Liver (tissue), 9 donors: ENCODE results near the gene TRPM6. TPM values are rescaled to one million over a fixed set of nuclear protein-coding genes. Genes with fewer than 3 reads are reported as not detected.

Experiments
- DNase-seq: peaks from one replicate; pipeline ENCODE4 v3.0.0-alpha.2; 2017; ENCODE audit warnings: low spot score
- H3K27ac ChIP-seq, 2 donors: one replicate each; pipeline ENCODE4 v1.7.0; 2013; ENCODE audit warnings: inconsistent platforms in 2 of 2, low read length in 2 of 2, control low read depth in 1 of 2, low read depth in 1 of 2, mild to moderate bottlenecking in 1 of 2
- H3K27me3 ChIP-seq, 4 donors: one replicate each; pipeline versions ENCODE4 v1.6.1 to v1.7.0; 2013; ENCODE audit warnings: low read length in 3 of 4, inconsistent platforms in 1 of 4, mild to moderate bottlenecking in 1 of 4, moderate library complexity in 1 of 4; ENCODE audit not compliant: control insufficient read depth in 4 of 4, insufficient read depth in 4 of 4
- H3K36me3 ChIP-seq, 4 donors: one replicate each; pipeline versions ENCODE4 v1.6.1 to v1.7.0; 2013; ENCODE audit warnings: low read length in 3 of 4, mild to moderate bottlenecking in 3 of 4, low read depth in 1 of 4, moderate library complexity in 1 of 4; ENCODE audit not compliant: control insufficient read depth in 4 of 4, insufficient read depth in 3 of 4
- H3K4me1 ChIP-seq, 4 donors: one replicate each; pipeline versions ENCODE4 v1.6.1 to v1.7.0; 2013; ENCODE audit warnings: low read length in 3 of 4, mild to moderate bottlenecking in 3 of 4, moderate library complexity in 1 of 4; ENCODE audit not compliant: control insufficient read depth in 4 of 4, insufficient read depth in 4 of 4
- H3K4me3 ChIP-seq, 3 donors: one replicate each; pipeline versions ENCODE4 v1.6.1 to v1.7.0; 2013; ENCODE audit warnings: low read length in 3 of 3, control low read depth in 1 of 3, low read depth in 1 of 3, mild to moderate bottlenecking in 1 of 3
- H3K9ac ChIP-seq, 2 donors: one replicate each; pipeline ENCODE4 v1.7.0; 2013; ENCODE audit warnings: low read length in 2 of 2, mild to moderate bottlenecking in 2 of 2, moderate library complexity in 2 of 2, control low read depth in 1 of 2, low read depth in 1 of 2
- H3K9me3 ChIP-seq, 4 donors: one replicate each; pipeline versions ENCODE4 v1.6.1 to v1.7.0; 2013; ENCODE audit warnings: low read length in 3 of 4; ENCODE audit not compliant: control insufficient read depth in 4 of 4
- ATF3 ChIP-seq: IDR thresholded peaks from 2 replicates; pipeline ENCODE4 v1.6.1; 2016; ENCODE audit warnings: antibody characterized with exemption
- EGR1 ChIP-seq, 2 donors: IDR thresholded peaks; 2 replicates each; pipeline ENCODE4 v1.6.1; 2016 to 2018; ENCODE audit warnings: antibody characterized with exemption in 2 of 2, low read depth in 2 of 2
- FOXA1 ChIP-seq: IDR thresholded peaks from 2 replicates; pipeline ENCODE4 v1.6.1; 2016; ENCODE audit warnings: antibody characterized with exemption
- FOXA2 ChIP-seq: IDR thresholded peaks from 2 replicates; pipeline ENCODE4 v1.6.1; 2016; ENCODE audit warnings: antibody characterized with exemption
- GABPA ChIP-seq, 2 donors: IDR thresholded peaks in 1 of 2; conservative IDR thresholded peaks in 1 of 2; 2 replicates each; pipeline ENCODE4 v1.6.1; 2016; ENCODE audit warnings: antibody characterized with exemption in 2 of 2, mild to moderate bottlenecking in 1 of 2, moderate library complexity in 1 of 2
- HNF4A ChIP-seq, 2 donors: conservative IDR thresholded peaks; 2 replicates each; pipeline ENCODE4 v1.6.1; 2016; ENCODE audit warnings: antibody characterized with exemption in 2 of 2, mild to moderate bottlenecking in 2 of 2
- SP1 ChIP-seq: IDR thresholded peaks from 2 replicates; pipeline ENCODE4 v1.6.1; 2018; ENCODE audit warnings: antibody characterized with exemption, mild to moderate bottlenecking
- TAF1 ChIP-seq: conservative IDR thresholded peaks from 2 replicates; pipeline ENCODE4 v1.6.1; 2016; ENCODE audit warnings: antibody characterized with exemption, mild to moderate bottlenecking
- YY1 ChIP-seq: IDR thresholded peaks from 2 replicates; pipeline ENCODE4 v1.6.1; 2016; ENCODE audit warnings: antibody characterized with exemption, mild to moderate bottlenecking
- WGBS: extraction: QIAGEN DNeasy Blood & Tissue Kit; methylation state at CpG from one replicate; pipeline ENCODE4 v1.1.7; 2013; 5-methylcytosine and 5-hydroxymethylcytosine counted together
- polyA plus RNA-seq, 2 donors: library from polyadenylated mRNA; stranded (reverse) in 1 of 2; unstranded in 1 of 2; fragments of 200-250 nt in 1 of 2; fragments of >200 nt in 1 of 2; fragmentation: Nextera tagmentation in 1 of 2; extraction: Ambion mirVana in 1 of 2; gene quantifications; one replicate each; pipeline versions ENCODE4 v1.2.1 to v1.2.3, GENCODE V29; 2013 to 2015
- total RNA-seq, 2 donors: library from RNA; depleted of rRNA; stranded (reverse); fragments of >200 nt; gene quantifications; one replicate each; pipeline ENCODE4 v1.2.3, GENCODE V29; 2014
- TF ChIP-seq, protein P1 (sequence below): fragments of 150-350 bp; IDR thresholded peaks from 2 replicates; pipeline ENCODE4 v1.5.1; 2017; ENCODE audit warnings: improper control_type of control experiment, low read depth, low read length; ENCODE audit not compliant: missing input control
- TF ChIP-seq, protein P2 (sequence below): IDR thresholded peaks from 2 replicates; pipeline ENCODE4 v1.6.1; 2016; ENCODE audit warnings: antibody characterized with exemption, mild to moderate bottlenecking
- donor health status: healthy.
- donor health status: healthy.
- donor health status: healthy.
- donor health status: healthy.
- donor health status: healthy.

TRPM6 gene
- total and polyA plus RNA-seq, 4 donors = 0.05 to 0.67 (median 0.10) TPM

- TF ChIP-seq ATF3 = no peak
- TF ChIP-seq HNF4A (conservative IDR thresholded peaks at IDR 0.05) = no peak
- TF ChIP-seq SP1 = no peak
- TF ChIP-seq, protein P1, sequence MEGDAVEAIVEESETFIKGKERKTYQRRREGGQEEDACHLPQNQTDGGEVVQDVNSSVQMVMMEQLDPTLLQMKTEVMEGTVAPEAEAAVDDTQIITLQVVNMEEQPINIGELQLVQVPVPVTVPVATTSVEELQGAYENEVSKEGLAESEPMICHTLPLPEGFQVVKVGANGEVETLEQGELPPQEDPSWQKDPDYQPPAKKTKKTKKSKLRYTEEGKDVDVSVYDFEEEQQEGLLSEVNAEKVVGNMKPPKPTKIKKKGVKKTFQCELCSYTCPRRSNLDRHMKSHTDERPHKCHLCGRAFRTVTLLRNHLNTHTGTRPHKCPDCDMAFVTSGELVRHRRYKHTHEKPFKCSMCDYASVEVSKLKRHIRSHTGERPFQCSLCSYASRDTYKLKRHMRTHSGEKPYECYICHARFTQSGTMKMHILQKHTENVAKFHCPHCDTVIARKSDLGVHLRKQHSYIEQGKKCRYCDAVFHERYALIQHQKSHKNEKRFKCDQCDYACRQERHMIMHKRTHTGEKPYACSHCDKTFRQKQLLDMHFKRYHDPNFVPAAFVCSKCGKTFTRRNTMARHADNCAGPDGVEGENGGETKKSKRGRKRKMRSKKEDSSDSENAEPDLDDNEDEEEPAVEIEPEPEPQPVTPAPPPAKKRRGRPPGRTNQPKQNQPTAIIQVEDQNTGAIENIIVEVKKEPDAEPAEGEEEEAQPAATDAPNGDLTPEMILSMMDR = no peak
- no peak for TF ChIP-seq EGR1 (IDR thresholded peaks at IDR 0.05; ENCODE audit: low read depth in 2 of 2)
- TF ChIP-seq GABPA (IDR thresholded peaks at IDR 0.05 in 1 of 2, conservative IDR thresholded peaks at IDR 0.05 in 1 of 2) = no peak
- no peak for TF ChIP-seq YY1
- TF ChIP-seq TAF1 = no peak
Measured at GRCh38 chr9:74887981-74888370, 255 bp upstream of the TRPM6 start (continued).

- Histone ChIP-seq H3K27me3 (peaks cover 0 to 5% (median 0%) of the 10 kb centered on the region in 4 donors), H3K27ac (no peak overlapping the region), H3K9me3 (peaks cover 0 to 7% (median 5%) of the 10 kb centered on the region in 4 donors), H3K9ac (no peak overlapping the region), H3K4me1 (no peaks in the 10 kb centered on the region), H3K4me3 (no peak overlapping the region), H3K36me3 (no peaks in the 10 kb centered on the region)
- TF ChIP-seq FOXA1 = no peak
- TF ChIP-seq ATF3 = no peak
- no peak for TF ChIP-seq EGR1 (IDR thresholded peaks at IDR 0.05; ENCODE audit: low read depth in 2 of 2)
- no peak for TF ChIP-seq FOXA2
- TF ChIP-seq, protein P1 = no peak
- no peak for TF ChIP-seq SP1
- TF ChIP-seq, protein P2, sequence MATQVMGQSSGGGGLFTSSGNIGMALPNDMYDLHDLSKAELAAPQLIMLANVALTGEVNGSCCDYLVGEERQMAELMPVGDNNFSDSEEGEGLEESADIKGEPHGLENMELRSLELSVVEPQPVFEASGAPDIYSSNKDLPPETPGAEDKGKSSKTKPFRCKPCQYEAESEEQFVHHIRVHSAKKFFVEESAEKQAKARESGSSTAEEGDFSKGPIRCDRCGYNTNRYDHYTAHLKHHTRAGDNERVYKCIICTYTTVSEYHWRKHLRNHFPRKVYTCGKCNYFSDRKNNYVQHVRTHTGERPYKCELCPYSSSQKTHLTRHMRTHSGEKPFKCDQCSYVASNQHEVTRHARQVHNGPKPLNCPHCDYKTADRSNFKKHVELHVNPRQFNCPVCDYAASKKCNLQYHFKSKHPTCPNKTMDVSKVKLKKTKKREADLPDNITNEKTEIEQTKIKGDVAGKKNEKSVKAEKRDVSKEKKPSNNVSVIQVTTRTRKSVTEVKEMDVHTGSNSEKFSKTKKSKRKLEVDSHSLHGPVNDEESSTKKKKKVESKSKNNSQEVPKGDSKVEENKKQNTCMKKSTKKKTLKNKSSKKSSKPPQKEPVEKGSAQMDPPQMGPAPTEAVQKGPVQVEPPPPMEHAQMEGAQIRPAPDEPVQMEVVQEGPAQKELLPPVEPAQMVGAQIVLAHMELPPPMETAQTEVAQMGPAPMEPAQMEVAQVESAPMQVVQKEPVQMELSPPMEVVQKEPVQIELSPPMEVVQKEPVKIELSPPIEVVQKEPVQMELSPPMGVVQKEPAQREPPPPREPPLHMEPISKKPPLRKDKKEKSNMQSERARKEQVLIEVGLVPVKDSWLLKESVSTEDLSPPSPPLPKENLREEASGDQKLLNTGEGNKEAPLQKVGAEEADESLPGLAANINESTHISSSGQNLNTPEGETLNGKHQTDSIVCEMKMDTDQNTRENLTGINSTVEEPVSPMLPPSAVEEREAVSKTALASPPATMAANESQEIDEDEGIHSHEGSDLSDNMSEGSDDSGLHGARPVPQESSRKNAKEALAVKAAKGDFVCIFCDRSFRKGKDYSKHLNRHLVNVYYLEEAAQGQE = no peak
- no peak for TF ChIP-seq YY1
- no peak for DNase-seq
- WGBS = 72% methylated on average over 3 of the region's 3 CpGs
Measured at GRCh38 chr9:74876382-74876949, 11.3 kb downstream of the TRPM6 start.
